Spleen (tissue), 7 donors: ENCODE results near the gene DEFB121.

Experiments
- POLR2AphosphoS5 ChIP-seq, 3 donors: sonication (generic); formaldehyde crosslinking; IDR thresholded peaks; one replicate each; pipeline ENCODE4 v1.5.1; 2017; ENCODE audit warnings: antibody characterized with exemption in 3 of 3
- TF ChIP-seq, protein P1 (sequence below), 11 experiments: fragments of 200-600 bp in 7 of 11; fragments of 450-650 bp in 4 of 11; sonication (generic) in 4 of 11; IDR thresholded peaks in 8 of 11; conservative IDR thresholded peaks in 3 of 11; 1 replicate in 7 of 11; 2 replicates in 4 of 11; pipeline versions ENCODE4 v1.4.0 to v1.8.0; 2016 to 2021; ENCODE audit warnings: antibody characterized with exemption in 11 of 11, inconsistent platforms in 4 of 11, mild to moderate bottlenecking in 1 of 11
- donor health status: DM: no; HTN: no; CAD: no; lungs with moderate emphysema.
- donor health status: DM: no; HTN: no; CAD: no.
- donor health status: DM: no; HTN: no; CAD: no.

DNA sequence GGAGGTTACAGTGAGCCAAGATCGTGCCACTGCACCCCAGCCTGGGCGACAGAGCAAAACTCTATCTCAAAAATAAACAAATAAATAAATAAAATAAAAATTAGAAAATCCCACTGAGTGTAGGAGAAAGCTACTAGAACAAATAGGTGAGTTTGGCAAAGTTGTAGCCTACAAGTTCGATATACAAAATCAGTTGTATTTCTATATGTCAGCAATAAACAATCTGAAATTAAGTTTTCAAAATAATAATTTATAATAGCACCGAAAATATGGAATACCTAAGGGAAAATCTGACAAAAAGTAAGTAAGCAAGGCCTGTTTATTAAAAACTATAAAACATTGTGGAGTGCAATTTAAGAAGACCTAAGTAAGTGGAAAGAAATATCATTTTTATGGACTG lies 42.7 kb downstream of the DEFB121 start:
- TF ChIP-seq, protein P1, sequence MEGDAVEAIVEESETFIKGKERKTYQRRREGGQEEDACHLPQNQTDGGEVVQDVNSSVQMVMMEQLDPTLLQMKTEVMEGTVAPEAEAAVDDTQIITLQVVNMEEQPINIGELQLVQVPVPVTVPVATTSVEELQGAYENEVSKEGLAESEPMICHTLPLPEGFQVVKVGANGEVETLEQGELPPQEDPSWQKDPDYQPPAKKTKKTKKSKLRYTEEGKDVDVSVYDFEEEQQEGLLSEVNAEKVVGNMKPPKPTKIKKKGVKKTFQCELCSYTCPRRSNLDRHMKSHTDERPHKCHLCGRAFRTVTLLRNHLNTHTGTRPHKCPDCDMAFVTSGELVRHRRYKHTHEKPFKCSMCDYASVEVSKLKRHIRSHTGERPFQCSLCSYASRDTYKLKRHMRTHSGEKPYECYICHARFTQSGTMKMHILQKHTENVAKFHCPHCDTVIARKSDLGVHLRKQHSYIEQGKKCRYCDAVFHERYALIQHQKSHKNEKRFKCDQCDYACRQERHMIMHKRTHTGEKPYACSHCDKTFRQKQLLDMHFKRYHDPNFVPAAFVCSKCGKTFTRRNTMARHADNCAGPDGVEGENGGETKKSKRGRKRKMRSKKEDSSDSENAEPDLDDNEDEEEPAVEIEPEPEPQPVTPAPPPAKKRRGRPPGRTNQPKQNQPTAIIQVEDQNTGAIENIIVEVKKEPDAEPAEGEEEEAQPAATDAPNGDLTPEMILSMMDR (IDR thresholded peaks at IDR 0.05 in 8 of 11, conservative IDR thresholded peaks at IDR 0.05 in 3 of 11): no peak
- TF ChIP-seq POLR2AphosphoS5 (IDR thresholded peaks at IDR 0.05): no peak
